T-helper 2 cell (primary cell): ENCODE data around the gene MED25.
A peak's percentile ranks its signal among the peaks of the same experiment; 100 is the strongest.

Experiments
- DNase-seq, 5 experiments: peaks; one replicate each; pipeline versions ENCODE4 v3.0.0 to v3.0.0-alpha.2; 2012 to 2022

The MED25 gene

GRCh38 chr19:49845414-49845813 is 27.3 kb downstream of the MED25 start:
- no peak for DNase-seq

GRCh38 chr19:49846408-49846807 is 28.3 kb downstream of the MED25 start:
- DNase-seq, result no peak

DNA sequence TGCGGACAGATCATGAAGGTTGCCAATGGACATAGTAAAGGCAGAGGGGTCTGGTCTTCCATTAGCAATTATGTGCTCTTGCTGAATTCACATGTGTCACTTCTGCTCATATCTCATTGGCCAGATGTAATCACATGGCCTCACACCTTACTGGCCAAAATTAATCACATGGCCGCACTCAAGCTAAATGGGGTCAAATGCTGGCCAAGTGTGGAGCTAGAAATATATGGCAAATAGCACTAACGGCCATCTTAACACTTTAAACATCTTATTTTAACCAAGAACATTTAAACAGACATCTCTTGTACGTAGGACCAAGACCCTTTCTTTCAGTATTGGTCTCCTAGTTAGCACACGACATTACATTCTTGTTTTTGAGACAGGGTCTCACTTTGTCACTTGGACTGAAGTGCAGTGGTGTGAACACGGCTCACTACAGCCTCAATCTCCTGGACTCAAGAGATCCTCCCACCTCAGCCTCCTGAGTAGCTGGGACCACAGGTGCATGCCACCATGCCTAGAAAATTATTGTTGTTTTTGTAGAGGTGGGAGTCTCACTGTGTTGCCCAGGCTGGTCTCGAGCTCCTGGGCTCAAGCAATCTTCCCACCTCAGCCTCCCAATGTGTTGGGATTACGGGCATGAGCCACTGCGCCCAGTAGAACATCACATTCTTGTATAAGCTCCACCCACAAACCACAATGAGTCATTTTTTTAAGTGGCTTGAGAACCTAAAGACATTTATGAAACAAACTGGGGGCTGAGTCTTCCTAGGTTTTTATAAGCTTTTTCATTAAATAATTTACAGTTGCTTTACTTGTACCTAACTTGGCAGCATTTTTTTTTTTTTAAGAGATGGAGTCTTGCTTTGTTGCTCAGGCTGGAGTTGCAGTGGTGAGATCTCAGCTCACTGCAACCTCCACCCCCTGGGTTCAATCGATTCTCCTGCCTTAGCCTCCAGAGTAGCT is 29.9 kb downstream of the MED25 start:
- peak in 1 of 5 experiments; percentile 71 for DNase-seq

DNA sequence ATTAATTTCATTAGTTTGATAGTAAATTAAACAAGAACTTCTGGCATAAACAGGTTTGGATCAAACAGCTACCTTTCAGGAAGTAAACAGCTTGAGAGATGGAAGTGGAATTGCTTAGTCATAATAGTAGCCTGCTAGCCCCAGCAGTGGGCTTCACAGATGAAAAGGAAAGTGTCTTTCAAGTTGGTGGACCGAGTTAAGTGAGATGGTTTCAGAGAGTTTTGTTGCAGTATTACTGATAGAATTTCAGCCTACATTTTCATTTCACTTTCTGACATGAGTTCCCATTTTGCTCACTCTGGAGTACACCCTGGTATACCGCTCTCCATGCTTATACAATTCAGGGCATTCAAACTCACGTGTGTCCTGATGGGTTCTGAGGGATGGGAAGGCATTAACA is 30.8 kb downstream of the MED25 start:
- peak in 1 of 5 experiments; percentile 40 for DNase-seq

DNA sequence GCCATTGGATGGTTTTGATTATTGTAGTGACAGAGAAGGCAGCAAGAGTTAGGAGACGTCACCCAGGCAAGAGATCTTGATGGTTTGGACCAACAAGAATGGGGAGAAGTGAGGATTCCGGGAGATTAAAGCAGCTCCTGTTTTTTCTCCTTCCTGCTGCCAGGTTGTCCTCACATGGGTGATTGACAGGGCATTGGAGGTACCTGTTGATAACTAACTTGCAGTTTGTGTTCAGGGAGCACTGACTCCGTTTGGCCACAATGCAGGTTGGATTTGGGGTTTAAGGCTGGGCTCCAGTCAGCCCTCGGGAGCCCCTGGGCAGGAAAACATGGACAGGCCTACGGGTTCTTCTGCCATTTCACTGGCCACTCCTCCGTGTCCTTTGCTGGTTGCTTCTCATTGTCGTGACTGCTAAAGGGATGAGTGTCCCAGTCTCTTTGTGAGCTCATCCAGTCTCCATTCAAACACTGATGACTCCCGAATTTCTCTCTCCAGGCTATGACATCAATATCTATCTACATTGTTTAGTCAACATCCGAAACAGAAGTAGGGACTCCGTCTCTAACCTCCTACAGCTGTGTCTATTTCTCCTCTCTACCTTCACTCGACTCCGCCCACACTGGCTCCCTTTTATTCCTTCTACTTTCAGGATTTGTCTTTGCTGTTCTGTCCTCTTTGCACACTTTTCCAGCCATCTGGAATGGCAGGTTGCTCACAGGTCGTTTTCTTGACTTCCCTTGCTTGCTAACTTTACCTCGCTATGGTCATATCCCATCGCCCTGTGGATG is 31.5 kb downstream of the MED25 start:
- DNase-seq, result no peak

DNA sequence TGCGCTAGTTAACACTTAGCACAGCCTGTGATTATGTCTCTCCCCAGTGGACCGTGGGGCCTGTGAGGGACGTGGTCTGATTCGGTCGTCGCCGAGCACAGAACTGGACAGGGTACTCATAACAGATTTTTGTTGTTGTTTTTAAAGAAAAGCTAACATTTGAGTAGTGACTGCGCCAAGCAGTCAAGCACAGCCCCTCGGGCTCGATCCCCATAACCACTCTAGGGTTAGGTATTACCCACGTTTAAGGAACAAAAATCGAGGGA is 32.1 kb downstream of the MED25 start:
- DNase-seq, result no peak

DNA sequence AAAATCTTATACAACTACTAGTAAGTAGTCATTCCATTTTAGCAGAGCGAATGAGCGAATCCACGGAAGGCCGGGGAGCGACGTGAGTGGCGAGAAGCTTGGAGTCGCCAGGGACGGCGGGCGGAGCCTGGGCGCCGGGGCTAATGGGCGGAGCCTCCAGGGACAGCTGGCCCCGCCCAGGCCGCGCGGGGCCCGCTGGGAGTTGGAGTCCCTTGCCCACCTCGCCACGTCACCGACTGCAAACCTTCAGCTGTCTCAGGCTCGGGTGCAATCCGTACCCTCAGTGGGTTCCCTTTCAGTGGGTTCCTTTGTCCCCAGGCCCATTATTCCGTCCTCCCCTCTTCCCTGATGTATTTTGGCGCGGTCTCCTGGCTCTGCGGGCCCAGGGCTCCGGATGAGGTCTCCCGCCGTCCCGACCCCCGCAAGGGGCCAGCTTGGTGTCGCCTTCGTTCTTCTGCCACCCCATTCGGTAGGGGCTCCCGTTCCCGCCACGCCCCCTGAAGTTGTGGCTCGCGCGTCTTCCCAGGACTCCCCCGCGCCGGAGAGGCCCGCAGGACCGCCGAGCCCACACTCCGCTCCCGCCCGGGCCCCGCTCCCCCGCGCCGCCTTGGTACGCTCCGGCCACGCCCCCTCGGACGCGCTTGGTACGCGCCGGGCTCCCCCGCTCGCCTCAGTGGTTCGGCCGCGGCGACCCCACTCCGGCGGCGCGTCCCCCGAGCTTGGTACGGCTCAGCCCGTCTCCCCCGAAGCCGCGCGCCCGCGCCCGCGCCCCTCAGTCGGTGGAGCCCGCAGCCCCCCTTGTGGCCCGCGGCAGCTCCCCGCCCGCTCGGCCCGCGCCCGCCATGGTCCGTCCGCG is 32.6 kb downstream of the MED25 start, which contains the start of gene PTOV1:
Gene PTOV1 (plus strand): TSS at position 673 of the 856 bp plus-strand sequence.
- peak; percentile 80 to 94 (median 82) for DNase-seq

- peak in 1 of 5 experiments; percentile 23 for DNase-seq
These were observed 33.6 kb downstream of the MED25 start for GRCh38 chr19:49851456-49852259.

GRCh38 chr19:49852631-49853126 is 34.6 kb downstream of the MED25 start:
- DNase-seq, result no peak

DNA sequence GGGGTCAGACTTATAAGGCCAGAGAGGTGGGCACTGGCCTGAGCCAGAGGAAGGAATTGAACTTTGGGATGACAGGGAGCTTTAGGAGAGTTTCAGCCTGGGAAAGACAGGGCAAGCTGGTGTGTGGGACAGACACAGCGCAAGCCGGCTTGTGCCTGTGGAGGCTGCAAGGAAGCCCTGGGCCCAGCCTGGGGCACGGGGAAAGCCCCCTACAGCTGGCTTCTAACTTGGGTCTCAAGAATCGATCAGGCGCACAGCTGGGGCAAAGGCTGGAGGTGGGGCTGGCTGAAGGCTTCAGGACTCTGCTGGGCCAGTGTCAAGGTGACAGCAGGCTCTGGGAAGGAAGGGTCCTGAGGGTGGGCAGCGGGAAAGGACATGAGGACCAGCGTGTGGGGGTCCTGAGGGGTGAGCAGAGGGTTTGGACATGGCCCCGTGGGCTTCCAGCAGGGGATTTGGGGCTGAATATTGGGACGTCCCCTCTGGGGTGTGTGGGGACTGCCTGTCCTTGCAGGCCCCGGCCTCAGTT is 35.8 kb downstream of the MED25 start:
- DNase-seq, result no peak

DNA sequence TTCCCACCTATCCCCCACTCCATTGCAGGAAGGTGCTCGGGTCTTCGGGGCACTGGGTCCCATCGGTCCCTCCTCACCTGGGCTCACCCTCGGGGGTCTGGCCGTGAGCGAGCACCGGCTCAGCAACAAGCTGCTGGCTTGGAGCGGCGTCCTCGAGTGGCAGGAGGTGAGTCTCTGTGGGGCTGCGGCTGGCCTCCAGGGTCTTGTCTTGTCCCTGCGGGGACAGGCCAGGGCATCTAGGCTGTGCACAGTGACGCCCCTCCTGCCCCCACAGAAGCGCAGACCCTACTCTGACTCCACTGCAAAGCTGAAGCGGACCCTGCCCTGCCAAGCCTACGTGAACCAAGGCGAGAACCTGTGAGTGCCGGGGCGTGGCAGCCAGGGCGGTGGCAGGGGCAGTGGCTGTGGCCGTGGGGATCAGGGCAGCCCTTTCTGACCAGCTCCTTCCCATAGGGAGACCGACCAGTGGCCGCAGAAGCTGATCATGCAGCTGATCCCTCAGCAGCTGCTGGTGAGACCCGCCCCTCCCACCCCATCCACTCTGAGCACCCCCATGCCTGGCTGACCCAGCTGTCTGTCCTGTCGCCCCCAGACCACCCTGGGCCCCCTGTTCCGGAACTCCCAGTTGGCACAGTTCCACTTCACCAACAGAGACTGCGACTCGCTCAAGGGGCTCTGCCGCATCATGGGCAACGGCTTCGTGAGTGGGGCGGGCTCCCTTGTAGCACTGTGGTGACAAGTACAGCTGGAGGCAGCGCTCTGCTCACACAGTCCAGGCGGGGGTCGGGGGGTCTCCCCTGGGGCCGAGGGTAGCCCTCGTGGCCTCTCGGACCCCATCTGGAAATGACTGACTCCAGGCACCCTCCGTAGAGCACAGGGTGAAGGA is 36.5 kb downstream of the MED25 start:
- no peak for DNase-seq

GRCh38 chr19:49855277-49855675 is 37.2 kb downstream of the MED25 start:
- DNase-seq, result no peak

DNA sequence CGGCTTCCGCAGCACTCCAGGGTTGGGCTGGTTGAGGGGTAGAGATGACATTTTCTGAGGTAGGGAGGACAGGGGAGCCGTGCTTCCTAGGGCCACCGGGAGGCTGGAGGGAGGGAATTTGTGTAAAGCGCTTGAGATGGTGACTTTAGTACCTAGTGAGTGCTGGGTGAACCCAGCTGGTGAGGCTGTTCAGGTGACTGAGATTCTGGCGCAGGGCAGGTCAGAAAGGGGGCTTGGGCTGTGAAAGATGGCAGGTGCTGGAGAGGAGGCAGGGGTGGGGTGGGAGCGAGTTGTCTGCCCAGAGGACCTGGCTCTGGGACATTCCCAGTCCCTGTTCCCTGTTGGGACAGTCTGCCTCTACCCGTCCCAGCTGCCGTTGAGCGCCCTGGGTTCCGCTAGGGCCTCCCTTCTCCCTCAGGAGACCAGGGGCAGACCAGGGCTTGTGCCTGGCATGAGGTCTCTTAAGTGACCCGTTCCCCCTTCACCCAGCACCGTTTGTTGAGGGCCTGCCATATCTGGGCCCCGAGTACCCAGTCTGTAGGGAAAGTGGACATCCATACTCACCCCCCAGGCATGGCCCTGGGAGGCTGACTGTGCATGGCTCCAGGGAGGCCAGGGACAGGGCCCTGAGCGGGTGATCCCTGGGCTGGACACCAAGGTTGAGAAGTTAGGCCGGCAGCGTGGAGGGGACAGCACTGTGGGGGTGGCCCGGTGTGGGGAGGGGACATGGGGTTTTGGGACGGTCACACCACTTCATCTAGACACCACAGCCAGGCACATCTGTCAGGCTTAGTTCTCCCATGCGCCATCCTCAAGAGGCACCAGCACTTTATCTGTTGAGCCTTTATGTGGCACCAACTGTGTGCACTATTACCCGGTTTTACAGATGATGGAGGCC is 37.8 kb downstream of the MED25 start:
- no peak for DNase-seq

DNA sequence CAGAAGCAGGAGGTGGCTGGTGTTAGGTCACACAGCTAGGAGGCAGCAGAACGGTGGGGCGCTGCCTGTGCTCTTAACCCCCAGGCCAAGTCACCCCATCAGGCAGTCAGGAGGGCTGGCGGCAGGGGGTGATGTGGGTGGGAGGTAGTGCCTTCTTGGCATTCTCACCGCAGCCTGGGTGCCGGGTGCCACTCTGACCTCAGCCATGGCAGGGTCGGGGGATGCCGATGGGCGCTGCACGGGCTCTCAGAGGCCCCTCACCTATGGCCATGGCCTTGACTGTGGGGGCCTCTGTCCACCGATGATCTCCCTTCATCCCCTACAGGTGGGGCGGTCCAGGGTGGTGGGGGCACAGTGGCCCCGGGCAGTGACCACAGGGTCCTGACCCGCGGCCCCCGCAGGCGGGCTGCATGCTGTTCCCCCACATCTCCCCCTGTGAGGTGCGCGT is 38.5 kb downstream of the MED25 start:
- DNase-seq, result no peak

DNA sequence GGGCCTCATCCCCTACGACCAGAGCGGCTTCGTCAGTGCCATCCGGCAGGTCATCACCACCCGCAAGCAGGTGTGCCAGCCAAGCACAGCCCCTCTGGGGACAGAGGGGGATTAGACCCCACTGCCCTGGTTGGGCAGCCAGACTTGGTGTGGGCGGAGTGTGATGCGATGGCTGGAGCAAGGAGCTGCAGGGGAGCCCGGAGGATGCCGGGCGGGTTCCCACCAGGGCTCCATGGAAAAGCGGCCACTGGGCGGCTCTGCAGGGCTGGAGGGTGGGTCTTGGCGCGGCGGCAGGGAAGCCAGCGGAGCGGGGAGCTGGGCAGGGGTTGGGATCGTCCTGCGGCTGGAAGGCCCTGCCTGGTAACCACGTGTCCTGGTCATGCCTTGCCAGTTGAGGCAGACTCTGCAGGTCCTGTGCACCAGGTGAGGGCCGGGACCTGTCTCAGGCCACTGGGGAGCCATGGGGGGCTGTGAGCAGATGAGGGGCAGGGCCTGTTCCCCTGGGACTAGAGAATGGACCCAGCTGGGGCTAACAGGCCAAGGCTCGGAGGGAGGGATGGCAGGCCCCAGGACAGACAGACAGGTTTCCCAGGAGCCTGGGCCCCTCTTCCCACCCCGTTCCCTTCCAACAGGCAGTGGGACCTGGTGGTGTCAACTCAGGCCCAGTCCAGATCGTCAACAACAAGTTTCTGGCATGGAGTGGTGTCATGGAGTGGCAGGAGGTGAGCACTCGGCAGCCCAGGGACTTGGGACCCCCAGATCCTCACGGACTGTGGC is 39.2 kb downstream of the MED25 start:
- no peak for DNase-seq

DNA sequence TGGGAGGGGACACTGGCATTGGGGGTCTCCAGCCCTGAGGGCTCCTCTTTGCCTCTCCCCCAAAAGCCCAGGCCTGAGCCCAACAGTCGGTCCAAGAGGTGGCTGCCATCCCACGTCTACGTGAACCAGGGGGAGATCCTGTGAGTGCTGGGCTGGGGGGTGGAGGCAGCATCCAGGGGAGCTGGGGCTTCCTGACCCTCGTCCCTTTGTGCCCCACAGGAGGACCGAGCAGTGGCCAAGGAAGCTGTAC is 39.7 kb downstream of the MED25 start:
- no peak for DNase-seq

DNA sequence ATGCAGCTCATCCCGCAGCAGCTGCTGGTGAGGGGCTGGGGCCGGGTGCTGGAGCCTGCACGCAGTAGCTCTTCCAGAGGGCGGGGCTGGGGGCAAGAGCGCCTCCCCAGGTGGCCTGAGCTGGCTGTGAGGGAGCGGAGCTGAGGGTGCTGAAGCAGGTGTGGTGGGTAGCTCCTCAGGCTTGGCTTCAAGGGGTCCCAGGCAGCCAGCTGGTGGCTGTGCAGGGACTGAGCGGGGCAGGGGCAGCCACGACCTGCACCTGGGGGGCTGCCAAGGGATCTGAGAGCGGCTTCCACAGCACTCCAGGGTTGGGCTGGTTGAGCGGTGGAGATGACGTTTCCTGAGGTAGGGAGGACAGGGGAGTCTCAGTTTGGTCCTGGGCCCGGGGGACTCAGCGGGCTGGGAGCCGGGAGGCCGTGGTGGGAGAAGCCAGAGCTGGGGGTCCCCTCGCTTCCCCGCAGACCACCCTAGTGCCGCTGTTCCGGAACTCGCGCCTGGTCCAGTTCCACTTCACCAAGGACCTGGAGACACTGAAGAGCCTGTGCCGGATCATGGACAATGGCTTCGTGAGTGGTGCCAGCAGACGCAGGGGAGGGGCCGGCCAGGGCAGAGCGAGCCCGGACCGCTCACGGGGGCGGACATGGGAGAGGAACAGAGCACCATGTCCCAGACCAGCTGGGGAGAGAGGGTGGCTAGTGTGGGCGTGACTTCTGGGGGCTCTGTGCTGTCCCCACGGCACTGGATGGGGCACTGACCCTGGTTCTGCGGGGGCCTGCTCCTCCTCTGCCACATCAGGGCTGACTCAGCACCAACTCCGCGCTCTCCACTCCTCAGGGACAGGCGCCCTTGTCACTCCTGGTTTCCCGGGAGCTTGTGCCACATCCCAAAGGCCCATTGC is 40.2 kb downstream of the MED25 start:
- DNase-seq, result no peak
